ENCODE results near the gene MRPL36.

The MRPL36 gene

DNA sequence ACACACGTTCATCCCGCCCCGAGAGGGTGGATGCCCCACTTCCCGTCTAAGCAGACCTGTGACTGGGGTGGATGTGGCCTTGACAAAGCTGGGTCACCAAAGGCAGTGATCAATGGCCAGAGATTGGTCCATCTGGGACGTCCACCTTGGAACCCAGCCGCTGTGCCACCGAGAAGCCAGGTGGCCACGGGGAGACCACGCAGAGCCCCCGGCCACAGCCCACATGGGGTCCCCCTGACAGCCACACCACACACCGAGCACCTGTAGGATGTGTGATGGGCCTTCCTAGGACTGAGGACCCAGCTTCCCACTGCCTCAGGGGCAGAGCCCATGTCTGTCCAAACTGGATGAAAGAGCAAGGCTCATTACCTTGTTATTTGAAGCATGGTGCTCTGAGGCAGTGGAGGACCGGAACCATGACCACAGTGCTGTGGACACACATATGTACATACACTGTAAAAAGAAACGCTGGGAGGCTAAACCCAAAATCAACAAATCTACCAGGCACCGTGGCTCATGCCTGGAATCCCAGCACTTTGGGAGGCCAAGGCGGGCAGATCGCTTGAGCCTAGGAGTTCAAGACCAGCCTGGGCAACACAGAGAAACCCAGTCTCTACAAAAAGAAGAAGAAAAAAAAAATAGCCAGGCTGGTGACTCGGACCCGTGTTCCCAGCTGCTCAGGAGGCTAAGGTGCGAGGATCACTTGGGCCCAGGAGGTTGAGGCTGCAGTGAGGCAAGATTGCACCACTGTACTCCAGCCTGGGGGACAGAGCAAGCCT lies 50.1 kb downstream of the MRPL36 start:
- DNase-seq (ENCODE audit: low spot score), result no peak

DNA sequence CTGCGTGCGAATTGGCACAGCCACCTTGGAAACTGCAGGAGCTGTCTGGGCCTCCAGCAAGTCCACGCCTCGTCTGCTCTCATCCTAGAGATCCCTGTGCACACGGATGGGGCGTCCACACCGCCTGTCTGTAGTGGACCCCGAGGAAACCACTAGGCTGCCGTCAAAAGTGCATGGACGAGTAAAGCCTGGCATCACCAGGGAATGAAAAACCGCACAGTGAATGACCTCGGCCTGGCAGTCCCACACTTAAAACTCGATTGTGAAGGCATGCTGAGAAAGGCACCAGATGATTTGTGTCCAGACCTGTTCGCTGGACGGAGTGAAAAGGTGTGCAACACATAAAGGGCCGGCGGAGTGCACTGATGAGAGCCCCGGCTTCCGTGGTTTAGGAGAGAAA lies 50.8 kb downstream of the MRPL36 start:
- DNase-seq (ENCODE audit: low spot score), result no peak

All from putamen (tissue), 1 donor.